Activated naive CD8-positive, alpha-beta T cell treated with anti-CD3 and anti-CD28 coated beads for 36 hours (primary cell): ENCODE data around the gene KIFC3. TPM values are rescaled to one million over a fixed set of nuclear protein-coding genes. Genes with fewer than 3 reads are reported as not detected.

Source experiments
- DNase-seq: peaks from one replicate; pipeline ENCODE4 v3.0.0; 2021
- H3K27ac Mint-ChIP-seq: one replicate; pipeline ENCODE4 v1.8.0; 2022; ENCODE audit warnings: mild to moderate bottlenecking, moderate library complexity, mixed read lengths
- H3K27me3 Mint-ChIP-seq: one replicate; pipeline ENCODE4 v1.8.0; 2022; ENCODE audit warnings: mild to moderate bottlenecking, mixed read lengths
- H3K36me3 Mint-ChIP-seq: one replicate; pipeline ENCODE4 v1.8.0; 2021; ENCODE audit warnings: mild to moderate bottlenecking, mixed read lengths
- H3K4me1 Mint-ChIP-seq: one replicate; pipeline ENCODE4 v1.8.0; 2021; ENCODE audit warnings: mixed read lengths
- H3K4me3 Mint-ChIP-seq: one replicate; pipeline ENCODE4 v1.8.0; 2022; ENCODE audit warnings: mild to moderate bottlenecking, moderate library complexity, mixed read lengths
- H3K9me3 Mint-ChIP-seq: one replicate; pipeline ENCODE4 v1.8.0; 2022; ENCODE audit warnings: mixed read lengths
- total RNA-seq, 2 experiments: library from RNA; stranded (reverse); gene quantifications; one replicate each; pipeline ENCODE4 v1.2.3, GENCODE V29; 2021

Gene KIFC3
- total RNA-seq, 2 experiments from 2014 or later = 1.2 to 1.3 TPM

DNA sequence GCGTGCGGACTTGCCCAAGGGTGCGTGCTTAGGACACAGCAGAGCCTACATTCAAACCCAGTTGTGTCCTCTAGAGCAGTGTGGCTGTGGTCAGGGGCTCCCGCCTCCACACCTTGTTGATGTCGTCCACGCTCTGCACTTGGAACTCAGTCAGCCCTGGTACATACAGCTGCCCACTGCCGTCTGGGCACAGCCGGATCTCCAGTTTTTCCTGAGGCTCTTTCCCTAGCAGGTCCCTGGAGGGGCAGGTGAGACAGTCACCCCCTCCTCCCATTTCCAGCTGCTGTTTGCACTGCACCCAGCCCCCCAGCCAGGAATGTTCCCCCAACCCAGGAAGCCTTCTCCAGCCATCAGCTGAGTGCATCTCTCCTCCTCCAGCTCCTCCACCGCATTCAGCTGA is 41.0 kb downstream of the KIFC3 start:
- Mint-ChIP-seq H3K36me3 (no peaks in the 10 kb centered on the region), H3K4me1 (no peaks in the 10 kb centered on the region), H3K9me3 (no peaks in the 10 kb centered on the region), H3K27me3 (no peaks in the 10 kb centered on the region), H3K4me3 (no peak overlapping the region), H3K27ac (no peak overlapping the region)
- DNase-seq = no peak

DNA sequence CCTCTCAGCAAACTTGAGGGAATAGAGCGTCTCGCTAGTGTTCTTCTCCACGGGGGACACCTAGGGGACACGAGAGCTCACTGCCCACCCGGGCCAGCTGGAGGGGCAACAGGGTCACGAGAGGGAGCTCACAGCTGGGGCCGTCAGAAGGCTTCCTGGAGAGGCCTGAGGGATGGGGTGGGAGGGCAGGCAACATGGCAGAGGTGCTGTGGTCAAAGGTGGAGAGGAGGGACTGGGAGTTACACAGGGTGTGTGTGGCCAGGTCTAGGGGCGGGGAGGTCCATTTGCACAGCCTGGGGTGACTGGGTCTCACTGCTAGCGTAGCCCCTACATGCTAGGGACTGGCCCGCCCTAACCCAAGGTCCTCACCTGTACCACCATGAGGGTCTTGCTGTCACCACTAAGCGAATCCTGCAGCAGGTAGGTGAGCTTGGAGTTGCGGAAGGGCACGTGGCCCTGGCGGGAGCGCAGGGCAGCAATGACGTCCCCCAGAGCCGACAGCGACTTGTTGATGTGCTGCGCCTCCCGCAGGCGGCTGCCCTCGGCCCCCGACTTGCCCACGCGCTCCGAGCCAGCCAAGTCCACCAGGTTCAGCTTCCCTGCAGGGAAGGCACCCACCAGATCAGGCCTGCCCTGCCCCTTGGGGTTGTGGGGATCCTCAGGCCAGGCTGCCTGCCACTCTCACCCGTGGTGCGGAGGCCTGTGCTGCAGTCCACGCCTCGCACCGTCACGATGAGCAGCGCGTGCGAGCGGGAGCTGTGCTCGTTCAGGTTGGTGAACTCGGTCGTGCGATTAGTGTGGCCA is 41.7 kb downstream of the KIFC3 start:
- no peak overlapping the region for H3K4me3 Mint-ChIP-seq
- no peaks in the 10 kb centered on the region for H3K9me3 Mint-ChIP-seq
- no peaks in the 10 kb centered on the region for H3K27me3 Mint-ChIP-seq
- DNase-seq = no peak
- peaks cover 5% of the 10 kb centered on the region for H3K36me3 Mint-ChIP-seq
- no peaks in the 10 kb centered on the region for H3K4me1 Mint-ChIP-seq
- H3K27ac Mint-ChIP-seq = no peak overlapping the region

DNA sequence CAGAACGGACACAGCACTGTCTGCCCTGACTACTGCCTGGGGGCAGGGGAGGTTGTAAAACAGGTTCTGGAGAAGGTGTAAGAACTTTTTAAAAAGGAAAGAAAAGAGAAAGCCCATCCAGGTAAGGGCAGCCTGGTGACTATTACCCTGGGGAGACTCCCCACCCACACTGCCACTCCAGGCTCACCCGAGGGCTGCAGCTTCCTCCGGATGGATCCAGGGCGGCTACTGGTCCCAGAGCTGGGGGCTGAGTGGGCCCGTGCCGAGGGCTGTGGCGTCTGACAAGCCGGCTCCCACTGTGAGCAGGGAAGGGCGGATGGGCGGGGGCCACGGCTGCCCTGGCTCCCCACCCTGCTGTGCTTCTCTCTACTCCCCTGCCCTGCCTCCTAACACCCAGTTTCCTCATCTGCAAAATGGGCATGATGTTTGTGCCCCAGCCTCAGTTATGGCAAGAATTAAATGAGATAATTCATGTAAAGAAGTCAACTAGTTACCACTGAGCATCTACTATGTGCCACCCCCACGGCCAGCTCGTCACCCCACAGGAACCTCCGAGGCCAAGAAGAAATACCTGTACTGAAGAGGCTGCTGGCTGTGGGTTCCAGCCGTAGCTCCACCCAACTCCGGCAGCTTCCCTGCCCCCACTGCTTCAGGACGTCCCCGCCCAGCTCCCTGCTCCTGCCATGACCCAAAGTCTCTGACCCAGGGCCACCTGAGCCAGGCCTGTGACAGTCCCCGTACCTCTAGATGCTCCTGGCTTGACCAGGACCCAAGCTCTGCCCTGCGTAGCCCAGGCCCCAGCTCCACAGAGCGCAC is 42.5 kb downstream of the KIFC3 start:
- Mint-ChIP-seq H3K27ac (no peak overlapping the region), H3K4me1 (no peaks in the 10 kb centered on the region), H3K27me3 (no peaks in the 10 kb centered on the region), H3K9me3 (no peaks in the 10 kb centered on the region), H3K4me3 (no peak overlapping the region), H3K36me3 (peaks cover 7% of the 10 kb centered on the region)
- DNase-seq = no peak

DNA sequence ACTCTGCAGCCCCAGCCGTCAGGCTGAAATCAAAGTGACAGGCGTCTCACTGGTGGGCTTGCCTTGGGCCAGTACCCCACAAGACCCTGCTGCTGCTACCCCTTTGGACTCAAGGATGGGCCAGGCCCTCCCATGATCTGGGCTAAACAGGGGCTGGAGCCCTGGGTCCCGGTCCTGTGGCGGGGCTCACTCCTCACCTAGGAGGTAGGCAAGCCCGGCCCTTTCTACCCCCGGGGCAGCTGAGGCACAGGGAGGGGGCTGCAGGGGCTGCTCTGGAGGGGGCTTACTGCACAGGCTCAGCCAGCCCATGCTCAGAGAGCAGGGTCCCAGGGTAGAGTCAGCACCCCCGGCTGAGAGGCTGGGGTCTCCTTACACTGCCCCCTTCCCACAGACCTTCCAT is 43.2 kb downstream of the KIFC3 start:
- no peak overlapping the region for H3K27ac Mint-ChIP-seq
- no peaks in the 10 kb centered on the region for H3K27me3 Mint-ChIP-seq
- DNase-seq = no peak
- no peak overlapping the region for H3K4me3 Mint-ChIP-seq
- no peaks in the 10 kb centered on the region for H3K4me1 Mint-ChIP-seq
- peaks cover 10% of the 10 kb centered on the region for H3K36me3 Mint-ChIP-seq
- no peaks in the 10 kb centered on the region for H3K9me3 Mint-ChIP-seq

DNA sequence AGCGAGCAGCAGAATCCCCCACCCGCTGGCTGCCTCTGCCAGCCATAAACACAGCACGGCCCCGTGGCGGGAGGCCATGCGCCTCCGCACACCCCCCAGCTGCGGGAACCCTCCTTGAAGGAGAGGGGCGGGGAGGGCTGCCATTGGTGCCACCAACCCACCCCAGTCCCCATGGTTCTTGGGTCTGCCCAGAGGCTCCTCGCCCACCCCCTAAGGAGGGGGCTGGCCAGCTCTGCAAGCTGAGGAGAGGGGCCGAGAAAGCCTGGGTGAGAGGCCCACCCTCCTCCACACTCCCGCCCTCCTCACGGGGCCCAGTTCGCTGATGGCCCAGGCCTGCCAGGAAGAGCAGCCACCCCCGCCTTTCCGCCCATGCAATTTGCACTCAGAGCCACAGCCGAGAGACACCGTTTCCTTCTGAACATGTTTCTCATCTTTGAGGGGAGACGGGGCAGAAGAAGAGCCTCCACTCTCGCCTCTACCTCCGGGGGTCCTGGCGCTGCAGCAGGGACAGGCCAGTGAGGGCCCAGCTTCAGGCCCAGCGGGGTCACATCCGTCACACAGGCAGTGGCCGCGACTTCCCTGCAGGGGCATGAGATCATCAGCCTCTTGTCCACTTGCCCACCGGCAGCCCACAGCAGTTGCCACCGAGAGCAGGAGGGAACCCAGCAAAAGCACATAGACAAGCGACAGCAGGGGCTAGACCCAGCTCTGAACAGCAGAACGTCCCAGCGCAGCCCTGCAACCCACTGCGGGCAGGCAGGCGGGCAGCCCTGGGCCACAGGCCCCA is 43.8 kb downstream of the KIFC3 start:
- no peaks in the 10 kb centered on the region for H3K4me1 Mint-ChIP-seq
- H3K36me3 Mint-ChIP-seq = peaks cover 11% of the 10 kb centered on the region
- DNase-seq = no peak
- H3K9me3 Mint-ChIP-seq = no peaks in the 10 kb centered on the region
- H3K27me3 Mint-ChIP-seq = no peaks in the 10 kb centered on the region
- no peak overlapping the region for H3K27ac Mint-ChIP-seq
- H3K4me3 Mint-ChIP-seq = no peak overlapping the region

DNA sequence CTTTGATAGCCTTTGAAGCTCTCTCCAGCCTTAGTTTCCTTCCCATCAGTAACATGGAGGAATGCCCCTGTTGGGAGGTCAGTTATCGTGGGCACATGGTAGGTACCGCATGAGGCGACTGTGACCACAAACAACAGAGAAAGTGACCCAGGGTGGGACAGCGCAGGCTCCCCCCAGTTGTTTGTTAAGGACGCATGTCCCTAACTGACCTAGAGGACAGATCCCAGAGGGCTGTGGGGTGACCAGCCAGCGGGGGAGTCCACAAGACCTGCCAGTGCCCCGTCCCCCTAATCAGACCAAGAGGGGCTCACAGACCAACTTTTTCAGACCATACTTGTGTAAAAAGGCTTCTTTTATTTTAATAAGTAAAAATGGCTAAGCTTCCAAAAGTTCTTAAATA is 44.4 kb downstream of the KIFC3 start:
- no peaks in the 10 kb centered on the region for H3K4me1 Mint-ChIP-seq
- peaks cover 11% of the 10 kb centered on the region for H3K36me3 Mint-ChIP-seq
- H3K27me3 Mint-ChIP-seq = no peaks in the 10 kb centered on the region
- H3K27ac Mint-ChIP-seq = no peak overlapping the region
- H3K4me3 Mint-ChIP-seq = no peak overlapping the region
- no peaks in the 10 kb centered on the region for H3K9me3 Mint-ChIP-seq
- DNase-seq = no peak

DNA sequence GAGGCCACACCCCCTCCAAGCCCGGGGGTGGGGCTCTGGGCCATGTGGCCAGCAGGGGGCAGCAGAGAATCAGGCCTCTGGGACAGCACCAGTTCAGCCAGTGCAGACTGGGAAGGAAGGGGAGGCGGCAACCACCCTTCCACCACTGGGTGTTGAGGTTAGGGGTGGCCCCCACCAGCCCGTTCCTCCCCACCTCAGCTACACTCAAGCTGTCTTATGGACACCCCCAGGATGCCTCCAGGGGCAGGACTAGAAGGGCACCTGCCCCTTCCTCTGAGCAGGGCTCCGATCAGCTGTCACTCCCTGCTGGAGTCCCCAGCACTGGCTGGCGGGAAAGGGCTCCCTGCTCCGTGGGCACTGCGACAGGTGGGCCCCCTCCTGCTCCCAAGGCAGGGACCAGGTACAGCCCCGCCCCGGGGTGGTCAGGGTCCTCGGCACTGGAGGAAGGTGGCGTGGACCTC is 44.9 kb downstream of the KIFC3 start:
- no peak overlapping the region for H3K27ac Mint-ChIP-seq
- peak; percentile 81 for DNase-seq
- peaks cover 11% of the 10 kb centered on the region for H3K36me3 Mint-ChIP-seq
- no peaks in the 10 kb centered on the region for H3K4me1 Mint-ChIP-seq
- H3K27me3 Mint-ChIP-seq = no peaks in the 10 kb centered on the region
- H3K4me3 Mint-ChIP-seq = no peak overlapping the region
- H3K9me3 Mint-ChIP-seq = no peaks in the 10 kb centered on the region

DNA sequence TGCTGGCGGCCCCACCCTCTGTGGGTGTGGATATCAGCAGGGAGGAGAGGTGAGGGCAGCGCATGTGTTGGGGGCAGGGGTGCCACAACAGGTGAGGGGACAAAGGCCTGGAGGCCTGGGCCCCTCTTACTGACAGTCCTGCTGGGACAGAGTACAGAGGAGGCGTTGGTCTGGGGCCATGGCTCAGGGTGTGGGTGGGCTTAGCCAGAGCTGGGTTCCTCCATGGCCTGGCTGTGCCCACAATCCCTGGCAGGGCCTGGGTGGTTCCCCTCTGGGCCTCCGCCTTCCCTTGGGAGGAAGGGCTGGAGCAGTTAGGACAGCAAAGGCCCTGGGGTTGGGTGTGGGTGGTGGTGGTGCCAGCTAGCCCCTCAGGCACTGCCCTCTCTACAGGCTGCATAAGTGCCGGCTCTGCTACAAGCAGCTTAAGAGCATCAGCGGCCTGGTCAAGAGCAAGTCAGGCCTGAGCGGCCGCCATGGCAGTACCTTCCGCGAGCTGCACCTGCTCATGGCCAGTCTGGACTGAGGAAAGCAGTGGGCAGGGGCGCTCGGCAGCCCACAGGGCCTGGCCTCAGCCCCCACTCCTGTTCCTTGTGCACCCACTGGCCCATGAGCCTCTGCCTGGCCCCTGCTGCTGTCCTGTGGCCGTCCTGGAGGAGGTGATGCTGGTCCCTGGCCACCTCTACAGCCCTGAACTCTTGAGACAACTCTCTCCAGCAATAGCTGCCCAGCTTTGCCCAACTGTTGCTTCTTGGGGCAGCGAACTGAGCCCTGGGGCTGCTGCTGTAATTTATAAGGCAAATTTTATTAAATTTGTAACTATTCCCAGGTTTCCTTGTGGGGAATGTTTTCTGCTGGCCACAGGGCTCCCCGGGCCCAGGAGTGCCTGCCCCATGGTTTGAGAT is 45.6 kb downstream of the KIFC3 start:
- Mint-ChIP-seq H3K27me3 (no peaks in the 10 kb centered on the region), H3K4me1 (no peaks in the 10 kb centered on the region), H3K4me3 (no peak overlapping the region), H3K36me3 (peaks cover 11% of the 10 kb centered on the region), H3K9me3 (no peaks in the 10 kb centered on the region), H3K27ac (no peak overlapping the region)
- DNase-seq = no peak

DNA sequence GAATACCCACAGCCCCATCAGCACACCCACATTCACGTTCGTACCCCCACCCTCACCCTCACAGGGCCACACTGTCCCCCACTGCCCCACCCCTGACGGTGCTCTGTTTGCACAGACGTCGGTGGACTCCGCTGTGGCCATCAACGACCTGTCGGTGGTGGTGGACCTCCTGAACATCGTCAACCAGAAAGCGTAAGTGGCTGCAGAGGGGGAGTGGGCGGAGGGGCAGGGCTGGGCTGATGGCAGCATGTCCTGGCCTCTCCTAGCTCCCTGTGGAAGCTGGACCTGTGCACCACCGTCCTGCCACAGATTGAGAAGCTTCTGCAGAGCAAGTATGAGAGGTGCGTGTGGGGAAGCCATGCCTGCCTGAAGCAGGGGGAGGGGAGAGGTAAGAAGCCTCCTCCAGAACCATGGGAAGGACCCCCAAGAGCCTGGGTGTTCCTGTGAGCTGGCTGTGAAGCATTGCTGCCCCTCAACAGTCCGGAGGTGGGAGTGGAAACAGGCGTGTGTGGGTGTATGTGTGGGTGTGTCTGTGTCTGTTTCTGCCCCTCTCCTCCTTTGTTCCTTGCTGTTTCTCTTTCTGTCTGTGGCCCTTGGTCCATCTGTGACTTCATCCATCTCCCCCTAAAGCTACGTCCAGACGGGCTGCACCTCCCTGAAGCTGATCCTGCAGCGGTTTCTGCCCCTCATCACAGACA is 46.4 kb downstream of the KIFC3 start:
- no peaks in the 10 kb centered on the region for H3K4me1 Mint-ChIP-seq
- H3K9me3 Mint-ChIP-seq = no peaks in the 10 kb centered on the region
- no peak overlapping the region for H3K27ac Mint-ChIP-seq
- no peak for DNase-seq
- no peak overlapping the region for H3K4me3 Mint-ChIP-seq
- no peaks in the 10 kb centered on the region for H3K27me3 Mint-ChIP-seq
- H3K36me3 Mint-ChIP-seq = peaks cover 11% of the 10 kb centered on the region

DNA sequence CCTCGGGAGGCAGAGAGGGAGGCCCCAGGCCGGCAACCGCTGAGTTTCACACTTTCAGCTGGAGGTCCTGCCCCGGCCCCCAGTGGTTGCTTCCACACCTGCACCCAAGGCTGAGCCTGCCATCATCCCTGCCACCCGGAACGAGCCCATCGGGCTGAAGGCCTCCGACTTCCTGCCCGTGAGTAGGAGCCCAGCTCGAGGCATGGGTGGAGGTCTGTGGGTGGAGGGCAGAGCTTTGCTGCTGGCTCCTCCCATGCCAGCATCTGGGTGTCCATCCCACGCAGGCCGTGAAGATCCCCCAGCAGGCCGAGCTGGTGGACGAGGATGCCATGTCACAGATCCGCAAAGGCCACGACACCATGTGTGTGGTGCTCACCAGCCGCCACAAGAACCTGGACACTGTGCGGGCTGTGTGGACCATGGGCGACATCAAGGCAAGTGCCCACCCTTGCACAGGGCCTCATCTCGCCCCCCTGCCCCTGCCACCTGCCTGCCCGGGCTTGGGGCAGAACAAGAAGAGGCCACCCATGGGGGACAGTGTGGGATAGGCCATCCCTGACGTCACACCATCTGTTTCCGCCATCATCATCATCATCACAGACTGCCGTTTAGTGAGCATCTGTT is 47.1 kb downstream of the KIFC3 start:
- Mint-ChIP-seq H3K27ac (no peak overlapping the region), H3K27me3 (no peaks in the 10 kb centered on the region), H3K4me1 (no peaks in the 10 kb centered on the region), H3K4me3 (no peak overlapping the region), H3K36me3 (peaks cover 11% of the 10 kb centered on the region), H3K9me3 (no peaks in the 10 kb centered on the region)
- no peak for DNase-seq

DNA sequence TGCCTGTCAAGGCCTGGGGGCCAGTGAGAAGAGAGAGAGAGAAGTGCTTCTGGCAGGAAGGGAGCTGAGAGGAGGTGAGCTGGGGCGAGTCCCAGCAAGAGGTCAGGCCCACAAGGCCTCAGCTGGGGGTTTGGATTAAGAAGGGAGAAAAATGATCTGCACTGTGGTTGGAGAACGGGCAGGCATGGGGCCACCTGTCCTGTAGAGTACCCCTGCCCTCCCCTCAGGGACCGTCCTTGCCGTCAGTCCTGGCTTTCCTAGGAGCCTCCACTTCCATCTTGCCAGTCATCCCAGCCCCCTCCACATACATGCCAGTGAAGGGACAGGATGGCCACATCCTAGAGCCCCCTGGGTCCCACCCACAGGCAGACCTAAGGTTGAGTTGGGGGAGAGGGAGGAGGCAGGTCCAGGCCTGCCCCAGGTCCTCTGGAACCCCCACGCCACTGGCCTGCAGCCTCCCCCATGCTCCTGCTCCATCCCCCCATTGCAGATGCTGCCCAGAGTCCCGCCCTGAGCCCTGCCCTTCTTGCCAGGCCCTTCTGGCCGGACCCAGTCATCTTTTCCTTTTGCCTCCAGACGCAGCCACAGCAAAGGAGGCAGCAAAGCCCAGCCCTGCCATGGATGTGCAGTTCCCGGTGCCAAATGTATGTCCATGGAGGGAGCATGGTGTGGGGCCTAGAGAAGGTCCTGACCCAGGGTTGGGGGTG is 47.8 kb downstream of the KIFC3 start:
- Mint-ChIP-seq H3K27ac (no peak overlapping the region), H3K4me1 (no peaks in the 10 kb centered on the region), H3K27me3 (no peaks in the 10 kb centered on the region), H3K9me3 (no peaks in the 10 kb centered on the region), H3K36me3 (peaks cover 11% of the 10 kb centered on the region), H3K4me3 (no peak overlapping the region)
- DNase-seq = no peak

DNA sequence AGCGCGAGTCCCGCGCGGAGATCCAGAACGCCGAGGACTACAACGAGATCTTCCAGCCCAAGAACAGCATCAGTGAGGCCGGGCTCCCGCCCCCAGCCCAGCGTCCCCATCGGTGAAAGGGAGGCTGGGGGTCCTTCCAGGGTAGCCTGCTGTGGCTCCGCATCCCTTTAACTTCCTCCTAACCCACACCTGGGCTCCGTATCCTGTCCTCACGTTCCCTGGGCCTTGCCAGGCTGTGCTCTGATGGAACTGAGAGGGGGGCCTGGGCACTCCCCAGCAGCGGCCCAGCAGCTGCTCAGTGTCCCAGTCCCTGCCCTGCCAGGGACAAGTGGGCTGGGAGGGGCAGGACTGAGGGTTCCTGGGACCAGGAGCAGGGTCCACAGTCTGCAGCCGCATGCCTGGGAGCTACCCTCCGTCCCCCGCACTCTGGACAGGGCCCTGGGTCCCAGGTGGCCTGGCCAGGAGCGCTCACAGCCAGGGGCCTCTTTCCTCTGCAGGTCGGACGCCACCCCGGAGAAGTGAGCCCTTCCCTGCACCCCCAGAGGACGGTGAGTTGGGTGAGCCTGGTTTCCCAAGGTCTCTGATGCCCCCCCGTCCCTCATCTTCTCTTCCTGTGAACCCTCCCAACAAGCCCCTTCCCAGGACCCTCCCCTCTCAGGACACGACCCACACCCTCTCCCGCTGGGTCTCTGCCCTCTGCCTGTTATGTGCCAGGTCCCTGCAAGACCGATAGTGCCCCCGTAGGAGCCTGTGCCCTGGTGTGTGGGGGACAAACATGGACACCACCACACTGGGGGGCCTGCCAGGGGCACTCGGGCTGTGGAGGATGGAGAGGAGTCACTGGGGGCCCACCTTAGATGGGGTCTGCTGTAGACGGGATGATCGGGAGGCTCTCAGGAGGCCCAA is 48.6 kb downstream of the KIFC3 start:
- H3K27me3 Mint-ChIP-seq = no peaks in the 10 kb centered on the region
- no peak overlapping the region for H3K4me3 Mint-ChIP-seq
- peaks cover 11% of the 10 kb centered on the region for H3K36me3 Mint-ChIP-seq
- H3K27ac Mint-ChIP-seq = no peak overlapping the region
- no peaks in the 10 kb centered on the region for H3K4me1 Mint-ChIP-seq
- DNase-seq = no peak
- H3K9me3 Mint-ChIP-seq = no peaks in the 10 kb centered on the region
